H9 (cell line): ENCODE data around the gene FBXL20. TPM values are rescaled to one million over a fixed set of nuclear protein-coding genes. Genes with fewer than 3 reads are reported as not detected.

ENCODE experiments used
- DNase-seq: peaks from one replicate; pipeline ENCODE4 v3.0.0-alpha.2; 2017
- H2AFZ ChIP-seq: one replicate; pipeline ENCODE4 v1.6.1; 2013; ENCODE audit warnings: mild to moderate bottlenecking, low read length, control low read depth, moderate library complexity
- H2AK5ac ChIP-seq: 2 replicates; pipeline ENCODE4 v1.6.1; 2013; ENCODE audit warnings: low read length, control low read depth, mixed read lengths; ENCODE audit not compliant: insufficient read length
- H2BK120ac ChIP-seq: one replicate; pipeline ENCODE4 v1.6.1; 2013; ENCODE audit warnings: low read depth, mild to moderate bottlenecking, low read length, control low read depth, inconsistent platforms; ENCODE audit not compliant: poor library complexity, severe bottlenecking
- H2BK12ac ChIP-seq: 2 replicates; pipeline ENCODE4 v1.6.1; 2013; ENCODE audit warnings: low read length, control low read depth, mixed read lengths, low read depth; ENCODE audit not compliant: insufficient read length
- H2BK15ac ChIP-seq: 2 replicates; pipeline ENCODE4 v1.6.1; 2013; ENCODE audit warnings: low read depth, low read length, control low read depth
- H2BK20ac ChIP-seq: one replicate; pipeline ENCODE4 v1.6.1; 2013; ENCODE audit warnings: low read depth, mild to moderate bottlenecking, low read length, control low read depth, inconsistent platforms; ENCODE audit not compliant: poor library complexity, severe bottlenecking
- H2BK5ac ChIP-seq: 2 replicates; pipeline ENCODE4 v1.6.1; 2013; ENCODE audit warnings: low read length, control low read depth, mixed read lengths; ENCODE audit not compliant: insufficient read length
- H3K14ac ChIP-seq: 2 replicates; pipeline ENCODE4 v1.6.1; 2013; ENCODE audit warnings: low read length, control low read depth; ENCODE audit not compliant: insufficient read depth
- H3K18ac ChIP-seq: 2 replicates; pipeline ENCODE4 v1.6.1; 2013; ENCODE audit warnings: low read depth, mild to moderate bottlenecking, mixed read lengths, low read length, control low read depth; ENCODE audit not compliant: insufficient read length
- H3K23ac ChIP-seq: 2 replicates; pipeline ENCODE4 v1.6.1; 2013; ENCODE audit warnings: low read length, control low read depth, mixed read lengths, low read depth; ENCODE audit not compliant: insufficient read length
- H3K23me2 ChIP-seq: 2 replicates; pipeline ENCODE4 v1.6.1; 2013; ENCODE audit warnings: low read depth, mild to moderate bottlenecking, mixed read lengths, low read length, control low read depth; ENCODE audit not compliant: insufficient read length, poor library complexity, severe bottlenecking
- H3K27ac ChIP-seq: 2 replicates; pipeline ENCODE4 v1.5.1; 2013; ENCODE audit warnings: low read length, control low read depth, mixed read lengths, low read depth; ENCODE audit not compliant: insufficient read length
- H3K27me3 ChIP-seq: 2 replicates; pipeline ENCODE4 v1.6.1; 2013; ENCODE audit warnings: low read length, control low read depth, inconsistent platforms; ENCODE audit not compliant: insufficient read depth
- H3K4ac ChIP-seq: 2 replicates; pipeline ENCODE4 v1.6.1; 2013; ENCODE audit warnings: low read depth, mild to moderate bottlenecking, control low read depth, inconsistent platforms, low read length, moderate library complexity
- H3K4me1 ChIP-seq: 2 replicates; pipeline ENCODE4 v1.6.1; 2013; ENCODE audit warnings: low read length, control low read depth, inconsistent platforms; ENCODE audit not compliant: insufficient read depth
- H3K4me2 ChIP-seq: 2 replicates; pipeline ENCODE4 v1.6.1; 2013; ENCODE audit warnings: low read length, control low read depth, mixed read lengths; ENCODE audit not compliant: insufficient read length, insufficient read depth
- H3K56ac ChIP-seq: 2 replicates; pipeline ENCODE4 v1.6.1; 2013; ENCODE audit warnings: low read depth, mild to moderate bottlenecking, mixed read lengths, low read length, control low read depth; ENCODE audit not compliant: insufficient read length
- H3K79me1 ChIP-seq: 2 replicates; pipeline ENCODE4 v1.6.1; 2013; ENCODE audit warnings: low read depth, mild to moderate bottlenecking, moderate library complexity, low read length, control low read depth, inconsistent platforms; ENCODE audit not compliant: insufficient read depth, poor library complexity, severe bottlenecking
- H3K79me2 ChIP-seq: 2 replicates; pipeline ENCODE4 v1.6.1; 2013; ENCODE audit warnings: low read length, control low read depth, inconsistent platforms; ENCODE audit not compliant: insufficient read depth
- H3K9ac ChIP-seq: 2 replicates; pipeline ENCODE4 v1.6.1; 2013; ENCODE audit warnings: low read length, control low read depth, mixed read lengths; ENCODE audit not compliant: insufficient read length; ENCODE audit errors: extremely low read depth
- H3K9me3 ChIP-seq: one replicate; pipeline ENCODE4 v1.6.1; 2013; ENCODE audit warnings: low read depth, low read length, inconsistent platforms; ENCODE audit not compliant: control insufficient read depth
- H3T11ph ChIP-seq: one replicate; pipeline ENCODE4 v1.6.1; 2013; ENCODE audit warnings: mild to moderate bottlenecking, low read length, control low read depth, inconsistent platforms
- H4K20me1 ChIP-seq: one replicate; pipeline ENCODE4 v1.6.1; 2013; ENCODE audit not compliant: control insufficient read depth, insufficient read length, insufficient read depth
- H4K5ac ChIP-seq: 2 replicates; pipeline ENCODE4 v1.6.1; 2013; ENCODE audit warnings: low read depth, mild to moderate bottlenecking, mixed read lengths, low read length, control low read depth; ENCODE audit not compliant: insufficient read length
- H4K8ac ChIP-seq: replicated peaks from 2 replicates; pipeline ENCODE4 v1.6.1; 2013; ENCODE audit warnings: low read length, control low read depth, mixed read lengths, low read depth; ENCODE audit not compliant: insufficient read length
- H4K91ac ChIP-seq: 2 replicates; pipeline ENCODE4 v1.6.1; 2013; ENCODE audit warnings: low read depth, mild to moderate bottlenecking, moderate library complexity, mixed read lengths, low read length, control low read depth; ENCODE audit not compliant: insufficient read length
- H3K27ac Mint-ChIP-seq, 3 experiments: 2 replicates in 2 of 3; 3 replicates in 1 of 3; pipeline ENCODE4 v1.8.0; 2020 to 2021; ENCODE audit warnings: mixed read lengths in 3 of 3, mild to moderate bottlenecking in 1 of 3, moderate library complexity in 1 of 3
- H3K27me3 Mint-ChIP-seq: 2 replicates; pipeline ENCODE4 v1.8.0; 2021; ENCODE audit warnings: low read depth, mild to moderate bottlenecking, moderate library complexity, mixed read lengths
- H3K36me3 Mint-ChIP-seq, 3 experiments: 2 replicates in 2 of 3; 3 replicates in 1 of 3; pipeline ENCODE4 v1.8.0; 2020 to 2021; ENCODE audit warnings: low read depth in 3 of 3, mixed read lengths in 3 of 3; ENCODE audit not compliant: insufficient read depth in 1 of 3
- H3K4me1 Mint-ChIP-seq, 2 experiments: 2 replicates each; pipeline ENCODE4 v1.8.0; 2020; ENCODE audit warnings: mixed read lengths in 2 of 2
- H3K4me3 Mint-ChIP-seq, 2 experiments: 2 replicates in 1 of 2; 3 replicates in 1 of 2; pipeline ENCODE4 v1.8.0; 2020 to 2021; ENCODE audit warnings: mild to moderate bottlenecking in 2 of 2, mixed read lengths in 2 of 2, moderate library complexity in 1 of 2
- H3K9me3 Mint-ChIP-seq, 2 experiments: 2 replicates in 1 of 2; 3 replicates in 1 of 2; pipeline ENCODE4 v1.8.0; 2020; ENCODE audit warnings: mild to moderate bottlenecking in 2 of 2, mixed read lengths in 2 of 2, moderate library complexity in 1 of 2
- CTCF ChIP-seq: fragments of 200-600 bp; sonication (generic); conservative IDR thresholded peaks from 3 replicates; pipeline ENCODE4 v1.8.0; 2021; ENCODE audit warnings: antibody characterized with exemption, mild to moderate bottlenecking
- WGBS: extraction: QIAGEN DNeasy Blood & Tissue Kit; methylation state at CpG from one replicate; pipeline ENCODE4 v1.1.7; 2013; ENCODE audit warnings: missing lambda C conversion rate, low lambda C conversion rate, mixed read lengths; ENCODE audit not compliant: insufficient read length; ENCODE audit errors: extremely low coverage; 5-methylcytosine and 5-hydroxymethylcytosine counted together
- total RNA-seq: library from RNA; stranded (reverse); gene quantifications from 2 replicates; pipeline ENCODE4 v1.2.1, GENCODE V29; 2021

The FBXL20 gene
- total RNA-seq, 1 experiment from 2014 or later, result 18.4 TPM

- Histone ChIP-seq H2AK5ac (no peak within 1 kb of the TSS), H2AFZ (no peak within 1 kb of the TSS), H3K14ac (no peak within 1 kb of the TSS; the same call in 1 of the 2 replicates), H4K8ac (no peak within 1 kb of the TSS), H2BK15ac (no peak within 1 kb of the TSS), H2BK5ac (no peak within 1 kb of the TSS), H3K23ac (no peak within 1 kb of the TSS), H3K4me2 (peak within 1 kb of the TSS; percentile 44), H3K9ac (no peak within 1 kb of the TSS), H3K4me1 (no peaks in the 10 kb centered on the region), H3K27me3 (peaks cover 17% of the 10 kb centered on the region; the same call in 1 of the 2 replicates), H4K91ac (no peak within 1 kb of the TSS), H3K79me1 (no peaks in the 10 kb centered on the region), H2BK12ac (no peak within 1 kb of the TSS), H2BK120ac (no peak within 1 kb of the TSS), H2BK20ac (no peak within 1 kb of the TSS), H4K5ac (no peak within 1 kb of the TSS), H4K20me1 (no peaks in the 10 kb centered on the region), H3K27ac (no peak within 1 kb of the TSS), H3K79me2 (no peaks in the 10 kb centered on the region), H3T11ph (no peak within 1 kb of the TSS), H3K18ac (no peak within 1 kb of the TSS), H3K4ac (no peak within 1 kb of the TSS), H3K56ac (no peak within 1 kb of the TSS), H3K9me3 (no peaks in the 10 kb centered on the region), H3K23me2 (peaks cover 13% of the 10 kb centered on the region)
- Mint-ChIP-seq H3K9me3 (no peaks in the 10 kb centered on the region), H3K27ac (peak within 1 kb of the TSS in 1 of 3 experiments; percentile 27; a peak in 1 of 7 replicates), H3K4me1 (peaks cover 17 to 21% of the 10 kb centered on the region in 2 experiments), H3K27me3 (peaks cover 63% of the 10 kb centered on the region), H3K4me3 (peak within 1 kb of the TSS; percentile 68 to 93), H3K36me3 (no peaks in the 10 kb centered on the region)
- no peak for TF ChIP-seq CTCF
- no CpG with 5 or more reads among the region's 71 CpGs for WGBS
- no peak for DNase-seq
Observed at GRCh38 chr17:39225308-39225958, 176.0 kb downstream of the FBXL20 start, which contains the start of gene STAC2. TSS of gene STAC2 (minus strand) at chr17:39225945. CDS start at chr17:39225502, 443 bp downstream.
